Lung (tissue), 12 donors: ENCODE data around the gene SMIM29. TPM values are rescaled to one million over a fixed set of nuclear protein-coding genes. Genes with fewer than 3 reads are reported as not detected.

Source experiments
- ATAC-seq: fragments of 200-7000 bp; cut with Tn5 transposase; one replicate; pipeline ENCODE4 v1.9.1; 2020; ENCODE audit warnings: moderate number of reproducible peaks; ENCODE audit not compliant: insufficient read depth, low FRiP score
- DNase-seq, 3 donors: peaks; one replicate each; pipeline ENCODE4 v3.0.0-alpha.2; 2013 to 2017
- H3K27ac ChIP-seq, 2 donors: one replicate each; pipeline ENCODE4 v1.5.1; 2013; ENCODE audit warnings: mild to moderate bottlenecking in 2 of 2, moderate library complexity in 2 of 2, control low read depth in 1 of 2, inconsistent platforms in 1 of 2, low read depth in 1 of 2, low read length in 1 of 2
- H3K27me3 ChIP-seq, 3 donors: one replicate each; pipeline ENCODE4 v1.5.1; 2013; ENCODE audit warnings: low read length in 2 of 3; ENCODE audit not compliant: control insufficient read depth in 3 of 3, insufficient read depth in 3 of 3
- H3K36me3 ChIP-seq, 4 donors: one replicate each; pipeline ENCODE4 v1.5.1; 2013; ENCODE audit warnings: low read length in 4 of 4, mild to moderate bottlenecking in 1 of 4, moderate library complexity in 1 of 4; ENCODE audit not compliant: control insufficient read depth in 4 of 4, insufficient read depth in 4 of 4
- H3K4me1 ChIP-seq, 5 donors: one replicate each; pipeline ENCODE4 v1.5.1; 2013; ENCODE audit warnings: low read length in 5 of 5, mild to moderate bottlenecking in 2 of 5, moderate library complexity in 1 of 5; ENCODE audit not compliant: control insufficient read depth in 5 of 5, insufficient read depth in 5 of 5
- H3K4me3 ChIP-seq: one replicate; pipeline ENCODE4 v1.5.1; 2013; ENCODE audit warnings: mild to moderate bottlenecking, control low read depth, moderate library complexity
- H3K9ac ChIP-seq, 2 donors: one replicate each; pipeline ENCODE4 v1.5.1; 2013; ENCODE audit warnings: low read length in 2 of 2, control low read depth in 1 of 2; ENCODE audit not compliant: insufficient read depth in 1 of 2
- H3K9me3 ChIP-seq, 4 donors: one replicate each; pipeline ENCODE4 v1.5.1; 2013; ENCODE audit warnings: low read length in 3 of 4, mild to moderate bottlenecking in 1 of 4, moderate library complexity in 1 of 4; ENCODE audit not compliant: control insufficient read depth in 4 of 4, insufficient read depth in 3 of 4
- WGBS, 2 donors: extraction: QIAGEN DNeasy Blood & Tissue Kit; methylation state at CpG; one replicate each; pipeline ENCODE4 v1.1.7; 2013; 5-methylcytosine and 5-hydroxymethylcytosine counted together
- polyA plus RNA-seq, 2 donors: library from polyadenylated mRNA; stranded (reverse); fragments of 200-250 nt; gene quantifications; one replicate each; pipeline ENCODE4 v1.2.1, GENCODE V29; 2013
- total RNA-seq, 2 donors: library from RNA; depleted of rRNA in 1 of 2; stranded (reverse); fragments of >200 nt in 1 of 2; gene quantifications; one replicate each; pipeline ENCODE4 v1.2.1, GENCODE V29; 2014 to 2021
- TF ChIP-seq, protein P1 (sequence below): IDR thresholded peaks from 2 replicates; pipeline ENCODE4 v1.5.1; 2012; ENCODE audit warnings: mild to moderate bottlenecking; ENCODE audit errors: control extremely low read depth, extremely low read depth
- donor health status: control.
- donor health status: control.
- donor health status: Bipolar disorder and iron deficiency.
- donor health status: healthy.
- donor health status: DM: yes; HTN: yes; CAD: no.

SMIM29 gene
- total and polyA plus RNA-seq, 4 donors, result 8.5 to 122 (median 58.3) TPM

DNA sequence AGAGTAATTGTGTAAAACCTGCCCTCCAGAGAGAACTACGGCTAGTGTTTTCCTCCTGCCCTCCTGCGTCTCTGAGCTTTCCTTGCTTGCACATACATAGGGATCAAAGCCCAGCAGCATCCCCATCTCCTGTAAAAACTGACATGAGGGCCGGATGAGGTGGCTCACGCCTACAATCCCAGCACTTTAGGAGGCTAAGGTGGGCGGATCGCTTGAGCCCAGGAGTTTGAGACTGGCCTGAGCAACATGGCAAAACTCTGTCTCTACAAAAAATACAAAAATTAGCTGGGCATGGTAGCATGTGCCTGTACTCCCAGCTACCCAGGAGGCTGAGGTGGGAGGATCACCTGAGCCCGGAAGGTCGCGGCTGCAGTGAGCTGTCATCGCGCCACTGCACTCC is 40.3 kb upstream of the SMIM29 start:
- WGBS, 2 donors, result 89 to 95% methylated on average over 11 of the region's 11 CpGs
- DNase-seq, result no peak
- peaks cover 0 to 21% (median 5%) of the 10 kb centered on the region in 5 donors for H3K4me1 ChIP-seq
- no peak overlapping the region for H3K4me3 ChIP-seq
- H3K9me3 ChIP-seq, result no peaks in the 10 kb centered on the region
- TF ChIP-seq, protein P1, sequence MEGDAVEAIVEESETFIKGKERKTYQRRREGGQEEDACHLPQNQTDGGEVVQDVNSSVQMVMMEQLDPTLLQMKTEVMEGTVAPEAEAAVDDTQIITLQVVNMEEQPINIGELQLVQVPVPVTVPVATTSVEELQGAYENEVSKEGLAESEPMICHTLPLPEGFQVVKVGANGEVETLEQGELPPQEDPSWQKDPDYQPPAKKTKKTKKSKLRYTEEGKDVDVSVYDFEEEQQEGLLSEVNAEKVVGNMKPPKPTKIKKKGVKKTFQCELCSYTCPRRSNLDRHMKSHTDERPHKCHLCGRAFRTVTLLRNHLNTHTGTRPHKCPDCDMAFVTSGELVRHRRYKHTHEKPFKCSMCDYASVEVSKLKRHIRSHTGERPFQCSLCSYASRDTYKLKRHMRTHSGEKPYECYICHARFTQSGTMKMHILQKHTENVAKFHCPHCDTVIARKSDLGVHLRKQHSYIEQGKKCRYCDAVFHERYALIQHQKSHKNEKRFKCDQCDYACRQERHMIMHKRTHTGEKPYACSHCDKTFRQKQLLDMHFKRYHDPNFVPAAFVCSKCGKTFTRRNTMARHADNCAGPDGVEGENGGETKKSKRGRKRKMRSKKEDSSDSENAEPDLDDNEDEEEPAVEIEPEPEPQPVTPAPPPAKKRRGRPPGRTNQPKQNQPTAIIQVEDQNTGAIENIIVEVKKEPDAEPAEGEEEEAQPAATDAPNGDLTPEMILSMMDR, result no peak
- peak overlapping the region in 1 of 2 donors; percentile 47 for H3K27ac ChIP-seq
- ATAC-seq, result no peak
- no peaks in the 10 kb centered on the region for H3K27me3 ChIP-seq
- H3K36me3 ChIP-seq, result peaks cover 9 to 34% (median 17%) of the 10 kb centered on the region in 4 donors
- no peak overlapping the region for H3K9ac ChIP-seq

DNA sequence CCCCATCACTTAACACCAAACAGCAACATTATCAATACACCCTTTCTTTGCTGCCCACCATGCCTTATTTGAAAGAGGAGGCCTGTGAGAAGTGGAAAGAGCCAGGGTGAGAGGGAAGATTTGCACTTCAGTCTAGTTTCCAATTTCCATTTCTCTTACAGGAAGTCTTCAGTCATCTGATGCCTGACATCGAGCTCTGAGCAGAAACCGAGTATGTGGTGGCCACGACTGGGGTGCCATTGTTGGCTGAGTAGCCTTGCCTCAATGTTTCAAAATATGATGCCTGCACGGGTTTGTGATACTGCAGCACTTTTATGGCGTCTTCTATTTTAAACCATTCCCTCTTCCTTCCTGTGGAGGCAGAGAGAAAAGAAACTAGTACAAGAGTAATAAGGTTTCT is 39.8 kb upstream of the SMIM29 start:
- no peak overlapping the region for H3K9ac ChIP-seq
- no peak overlapping the region for H3K4me3 ChIP-seq
- H3K9me3 ChIP-seq, result no peaks in the 10 kb centered on the region
- H3K4me1 ChIP-seq, result peaks cover 0 to 24% (median 8%) of the 10 kb centered on the region in 5 donors
- no peaks in the 10 kb centered on the region for H3K27me3 ChIP-seq
- TF ChIP-seq, protein P1, result no peak
- H3K27ac ChIP-seq, result no peak overlapping the region
- WGBS, 2 donors, result 8 to 37% methylated on average over 5 of the region's 5 CpGs
- DNase-seq (peak in 1 of 3 donors; percentile 22), ATAC-seq (no peak)
- peaks cover 9 to 33% (median 15%) of the 10 kb centered on the region in 4 donors for H3K36me3 ChIP-seq

DNA sequence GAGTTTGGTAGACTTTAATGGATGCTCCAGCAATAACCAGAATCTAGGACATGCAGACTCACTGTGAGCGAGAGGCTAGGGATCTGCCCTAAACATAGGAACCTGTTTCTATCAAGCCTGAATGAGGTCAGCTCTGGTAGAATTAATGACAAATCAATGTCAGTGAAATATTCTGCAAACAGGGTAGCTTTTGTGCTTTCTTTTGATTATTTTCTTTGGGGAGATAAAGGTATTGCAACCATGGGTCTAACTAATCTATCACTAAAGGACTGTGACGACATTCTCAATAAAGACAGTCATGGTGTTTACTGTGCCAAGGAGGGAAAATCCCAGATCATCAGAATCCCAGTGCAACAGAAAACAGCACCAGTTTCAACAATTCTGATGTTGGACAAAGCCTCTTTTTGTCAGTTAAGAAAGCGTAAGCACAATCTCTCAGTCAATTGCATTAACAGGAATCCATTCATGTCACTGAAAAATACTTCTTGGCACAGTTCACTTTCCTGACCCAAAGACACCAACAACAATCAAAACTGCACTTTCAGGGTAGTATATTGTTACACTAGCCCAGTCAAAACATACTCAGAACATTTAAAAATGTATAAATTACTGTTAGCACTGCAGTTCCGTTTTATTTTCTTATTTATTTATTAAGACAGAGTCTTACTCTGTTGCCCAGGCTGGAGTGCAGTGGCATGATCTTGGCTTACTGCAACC is 36.8 kb upstream of the SMIM29 start:
- no peak for DNase-seq
- Histone ChIP-seq H3K9ac (no peak overlapping the region), H3K9me3 (no peaks in the 10 kb centered on the region), H3K4me1 (peaks cover 0 to 33% (median 8%) of the 10 kb centered on the region in 5 donors), H3K36me3 (peaks cover 2 to 17% (median 7%) of the 10 kb centered on the region in 4 donors), H3K4me3 (no peak overlapping the region), H3K27me3 (no peaks in the 10 kb centered on the region), H3K27ac (peak overlapping the region in 1 of 2 donors; percentile 13)
- TF ChIP-seq, protein P1, result no peak
- WGBS, 2 donors, result 73 to 75% methylated on average over 4 of the region's 4 CpGs
- no peak for ATAC-seq
